GM19043 (cell line): ENCODE data around the gene AP3D1.

Experiments
- ATAC-seq: cut with Tn5 transposase; IDR thresholded peaks from one replicate; pipeline ENCODE4 v1.9.1; 2021; ENCODE audit warnings: low read depth; ENCODE audit not compliant: unreplicated experiment

The AP3D1 gene

DNA sequence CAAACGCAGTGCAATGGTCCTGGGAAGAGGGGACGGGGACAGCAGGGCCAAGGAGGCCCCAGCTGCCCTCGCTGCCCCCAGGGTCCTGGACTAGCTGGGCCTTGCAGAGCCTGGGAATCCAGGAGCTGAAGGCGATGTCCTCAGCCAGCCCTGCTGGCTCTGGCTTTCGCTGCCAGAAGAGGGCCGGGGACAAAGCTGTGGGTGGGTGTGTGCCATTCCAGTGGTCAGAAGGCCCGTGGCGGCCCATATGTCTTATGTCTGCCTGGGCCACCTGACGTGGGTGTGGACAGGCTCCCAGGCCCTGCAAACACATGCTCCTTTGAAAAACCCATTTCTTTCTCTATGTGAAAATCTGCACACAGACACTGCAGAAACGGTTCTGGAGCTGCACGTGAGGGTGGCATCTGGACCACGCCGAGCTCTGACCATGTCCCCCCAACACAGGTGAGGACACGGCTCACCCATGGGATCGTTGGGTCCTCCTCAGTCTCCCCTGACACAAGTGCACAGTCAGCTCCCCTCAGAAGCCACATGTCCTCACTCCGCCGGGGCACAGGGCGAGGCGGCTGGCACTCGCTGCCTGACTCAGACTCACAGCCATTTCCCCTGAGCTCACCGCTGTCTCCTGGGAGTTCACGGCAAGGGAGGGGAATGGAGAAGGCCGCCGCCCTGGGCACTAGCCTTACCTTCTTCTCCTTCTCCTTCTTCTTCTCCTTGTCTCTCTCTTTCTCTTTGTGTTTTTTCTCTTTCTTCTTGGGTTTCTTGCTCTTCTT lies 37.7 kb downstream of the AP3D1 start:
- no peak for ATAC-seq

DNA sequence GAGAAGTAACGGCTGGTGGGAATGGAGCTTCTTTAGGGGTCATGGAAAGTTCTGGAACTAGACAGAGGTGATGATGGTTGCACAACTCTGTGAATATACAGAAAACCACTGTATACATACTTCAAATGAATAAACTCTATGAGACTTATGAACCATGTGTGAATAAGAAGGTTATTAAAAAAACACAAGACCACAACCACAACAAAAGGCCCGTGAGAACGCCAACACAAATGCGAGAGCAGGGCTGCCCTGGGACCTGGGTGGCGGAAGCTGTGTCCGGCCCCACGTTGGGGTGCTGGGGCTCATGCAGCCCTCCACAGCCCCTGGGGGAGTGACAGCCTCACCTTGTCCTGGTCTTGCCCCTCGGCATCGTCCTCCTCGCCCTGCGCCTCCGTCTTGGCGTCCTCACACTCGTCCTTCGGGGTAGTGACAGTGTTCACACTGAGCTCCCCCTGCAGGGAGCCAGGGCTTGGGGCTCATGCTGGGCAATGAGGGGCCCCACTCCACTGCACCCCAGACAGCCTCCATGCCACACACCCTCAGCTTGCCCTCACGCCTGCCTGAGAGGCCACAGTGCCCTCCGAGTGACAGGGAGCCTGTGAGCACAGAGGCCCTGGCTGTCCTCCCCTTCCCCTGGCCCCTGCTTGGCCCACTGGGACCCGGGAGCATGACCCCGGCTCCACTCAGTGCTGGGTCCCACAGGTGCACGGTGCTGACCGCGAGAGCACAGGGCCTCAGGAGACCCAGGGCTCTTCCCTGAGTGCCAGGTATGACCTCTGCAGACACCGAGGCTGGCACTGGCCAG lies 38.6 kb downstream of the AP3D1 start:
- ATAC-seq = no peak

DNA sequence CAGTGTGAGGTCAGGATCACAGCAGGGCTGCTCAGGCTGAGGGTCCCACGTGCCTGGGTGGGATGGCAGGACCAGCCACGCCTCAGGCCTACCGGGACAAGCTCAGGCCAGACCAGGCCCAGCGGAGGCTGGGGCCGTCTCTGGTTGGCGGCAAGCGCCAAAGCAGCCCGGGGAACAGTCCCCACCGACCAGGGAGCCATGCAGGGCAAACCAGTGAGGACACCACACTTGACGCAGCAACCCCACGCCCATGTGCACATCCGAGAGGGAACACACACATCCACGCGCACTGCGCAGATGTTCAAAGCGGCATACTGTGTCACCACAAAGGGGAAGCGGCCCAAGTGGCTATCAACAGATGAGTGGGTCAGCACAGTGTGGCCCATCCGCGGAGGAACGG lies 39.5 kb downstream of the AP3D1 start:
- ATAC-seq = no peak

DNA sequence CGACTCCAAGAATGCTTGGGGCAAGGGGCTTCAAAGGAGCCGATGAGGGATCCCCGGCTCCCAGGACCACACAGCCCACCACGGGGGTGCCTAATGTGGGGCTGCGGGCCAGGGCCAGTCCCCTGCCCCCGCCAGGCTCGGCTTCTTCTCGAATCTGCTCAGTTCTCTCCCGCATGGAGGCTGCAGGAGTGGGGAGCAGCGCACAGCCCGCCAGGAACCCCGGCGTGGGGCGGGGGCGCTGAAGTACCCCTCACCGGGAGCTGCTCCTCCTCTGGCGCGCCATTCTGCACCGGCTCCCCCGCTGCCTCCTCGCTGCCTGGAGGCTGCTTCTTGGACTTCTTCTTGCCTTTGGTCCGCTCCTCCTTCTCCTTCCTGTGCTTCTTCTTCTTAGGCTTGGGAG lies 39.9 kb downstream of the AP3D1 start:
- ATAC-seq = no peak

DNA sequence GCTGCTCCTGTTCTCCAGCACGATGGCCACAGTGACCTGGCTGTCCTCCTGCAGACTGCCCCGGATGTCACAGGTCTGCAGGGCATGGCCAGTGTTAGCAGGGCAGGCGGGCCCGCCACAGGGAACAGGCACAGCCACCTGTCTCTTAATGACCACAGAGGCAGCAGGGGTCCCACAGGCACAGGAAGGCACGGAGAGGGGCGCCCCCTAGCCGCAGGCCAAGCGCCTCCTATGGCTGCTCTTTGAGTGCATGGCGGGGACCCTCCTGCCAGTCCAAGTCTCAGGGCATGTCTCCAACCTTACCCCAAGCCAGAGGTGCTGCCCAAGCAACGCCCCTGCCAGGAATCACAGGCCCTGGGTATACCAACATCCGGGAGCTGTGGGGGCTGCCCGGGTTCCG lies 40.5 kb downstream of the AP3D1 start:
- ATAC-seq = no peak

DNA sequence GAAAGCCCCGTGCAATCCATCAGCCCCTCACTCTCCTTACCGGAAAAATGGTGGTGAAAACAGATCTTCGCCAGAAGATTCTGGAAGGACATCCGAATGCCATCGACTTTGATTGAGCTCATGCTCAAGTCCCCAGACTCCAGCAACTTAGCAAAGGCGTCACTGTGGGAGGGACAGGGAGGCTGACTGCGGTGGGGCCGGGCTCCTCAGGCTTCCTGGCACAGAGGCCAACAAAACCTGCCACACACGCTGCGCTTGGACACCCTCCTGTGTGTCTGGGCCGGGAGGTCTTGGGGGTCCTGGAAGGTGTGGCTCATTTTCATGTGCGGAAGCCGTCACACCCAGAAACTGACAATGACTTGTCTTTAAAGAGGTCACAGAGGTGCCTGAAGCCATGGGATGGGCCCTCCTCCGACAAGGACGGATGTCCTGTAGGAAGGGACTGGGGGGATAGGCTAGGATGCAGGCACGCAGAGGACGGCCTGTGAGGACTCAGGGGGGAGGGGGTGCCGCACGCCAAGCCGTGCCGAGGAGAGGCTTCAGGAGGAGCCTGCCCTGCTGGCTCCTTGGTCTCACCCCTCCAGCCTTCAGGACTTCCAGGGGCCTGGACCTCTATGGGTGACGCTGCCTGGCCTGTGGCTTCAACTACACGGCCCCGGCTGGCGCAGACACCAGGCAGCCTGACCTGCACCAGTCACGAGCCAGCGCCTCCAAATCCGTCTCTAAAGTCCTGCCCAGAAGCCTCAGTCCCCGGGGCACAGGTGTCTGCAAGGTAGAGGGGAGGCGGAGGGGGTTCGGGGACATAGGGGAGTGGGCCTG lies 42.1 kb downstream of the AP3D1 start:
- no peak for ATAC-seq

DNA sequence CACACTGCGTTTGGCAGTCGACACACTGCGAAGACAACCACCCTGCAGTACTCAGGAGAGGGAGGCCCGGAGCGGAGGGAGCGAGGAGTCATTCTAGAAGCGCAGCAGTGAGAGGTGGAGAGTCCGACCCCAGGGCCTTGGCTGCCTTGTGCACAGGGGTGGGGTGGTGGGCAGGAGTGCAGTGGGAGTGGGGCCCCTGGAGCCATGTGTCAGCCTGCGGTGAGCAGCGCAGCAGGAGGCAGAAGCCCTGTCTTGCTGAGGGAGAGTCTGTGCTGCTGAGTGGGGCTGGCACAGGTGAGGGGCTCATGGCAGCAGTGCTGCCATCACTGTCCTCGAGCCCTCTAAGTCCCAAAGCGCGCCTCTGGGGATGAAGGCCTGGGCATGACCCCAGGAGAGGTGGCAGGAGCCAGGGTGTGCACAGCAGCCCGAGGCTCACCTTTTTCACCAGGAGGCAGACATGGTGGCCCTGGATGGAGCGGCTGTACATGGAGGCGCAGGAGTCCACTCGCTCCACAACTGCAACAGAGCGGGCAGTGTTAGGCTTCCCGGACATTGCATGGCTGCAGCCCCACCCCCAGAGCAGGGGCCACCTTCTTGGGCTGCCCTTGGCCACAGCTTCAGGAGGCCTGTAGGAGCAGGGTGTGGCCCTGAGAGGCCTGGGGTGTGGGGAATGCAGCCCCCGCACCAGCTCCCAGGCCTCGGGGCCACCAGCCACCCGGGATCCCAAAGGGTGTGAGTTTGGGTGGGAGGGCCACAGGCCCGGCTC lies 42.9 kb downstream of the AP3D1 start:
- ATAC-seq = no peak

DNA sequence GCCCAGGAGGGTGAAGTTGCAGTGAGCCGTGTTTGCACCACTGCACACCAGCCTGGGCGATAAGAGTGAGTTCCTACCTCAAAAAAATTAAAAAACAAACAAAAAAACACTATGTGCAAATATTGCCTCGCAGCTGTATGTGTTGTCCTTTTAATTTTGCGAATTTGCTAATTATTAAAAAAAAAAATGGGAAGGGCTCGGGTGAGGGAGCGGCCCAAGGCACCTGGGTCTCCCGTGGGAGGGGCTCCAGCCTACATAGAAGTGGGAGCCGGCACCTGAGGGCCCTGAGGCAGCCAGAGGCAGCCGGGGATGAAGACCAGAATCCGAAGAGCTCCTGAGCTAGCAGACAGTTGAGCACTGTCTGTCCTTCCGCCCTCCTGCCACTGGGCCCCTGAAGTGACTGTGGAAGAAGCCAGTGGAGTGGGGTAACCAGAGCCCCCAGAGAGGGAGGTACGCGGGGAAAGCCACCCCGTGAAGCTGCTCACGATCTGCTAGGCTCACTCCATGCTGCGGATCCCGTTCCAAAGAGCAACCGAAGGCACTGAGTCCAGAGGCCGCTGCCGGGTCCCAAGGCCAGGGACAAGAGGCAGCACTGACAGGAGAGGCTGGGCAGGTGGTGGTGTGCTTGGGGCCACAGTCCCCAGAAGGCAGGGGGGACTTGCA lies 48.2 kb downstream of the AP3D1 start:
- ATAC-seq = no peak

DNA sequence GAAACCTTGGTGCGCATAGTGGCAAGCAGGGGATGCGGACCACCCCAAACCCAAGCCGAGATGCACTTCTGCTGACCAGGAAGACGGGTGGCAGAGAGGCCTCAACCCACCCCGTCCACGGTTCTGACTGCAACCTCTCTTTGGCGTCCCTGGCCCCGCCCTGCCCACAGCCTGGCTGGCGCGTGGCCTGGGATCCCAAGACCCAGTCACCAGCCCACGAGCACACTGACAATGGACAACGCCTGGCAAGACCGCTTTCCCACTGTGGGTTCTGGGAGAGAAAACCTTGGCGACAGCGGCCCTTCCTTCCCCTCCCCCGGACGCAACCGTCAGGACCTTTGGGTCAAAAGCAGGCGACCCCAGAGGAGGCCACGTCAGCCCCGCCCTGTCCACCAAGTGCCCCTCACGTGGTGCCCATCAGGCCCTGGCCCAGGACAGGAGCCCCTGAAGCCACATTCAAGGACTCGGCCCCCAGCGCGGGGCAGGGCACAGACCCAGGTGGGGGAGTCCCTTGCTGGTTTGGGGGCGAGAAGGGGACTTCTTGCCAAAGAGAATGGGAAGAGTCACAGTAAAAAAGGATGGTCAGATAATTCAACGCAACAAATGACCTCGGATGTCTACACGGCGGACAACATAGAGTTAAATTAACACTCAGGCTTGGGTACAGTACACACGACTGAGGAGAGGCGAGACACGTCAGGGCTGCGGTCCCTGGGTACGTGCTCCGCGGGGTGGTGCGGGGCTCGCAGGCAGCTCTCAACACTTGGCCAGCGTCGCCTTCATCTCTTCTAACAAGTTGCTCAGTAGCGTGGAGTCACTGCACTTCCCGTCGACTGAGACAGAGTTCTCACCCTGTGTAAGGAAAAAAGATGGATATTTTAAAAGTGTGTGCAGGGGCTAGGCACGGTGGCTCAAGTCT lies 49.7 kb downstream of the AP3D1 start:
- ATAC-seq = no peak

DNA sequence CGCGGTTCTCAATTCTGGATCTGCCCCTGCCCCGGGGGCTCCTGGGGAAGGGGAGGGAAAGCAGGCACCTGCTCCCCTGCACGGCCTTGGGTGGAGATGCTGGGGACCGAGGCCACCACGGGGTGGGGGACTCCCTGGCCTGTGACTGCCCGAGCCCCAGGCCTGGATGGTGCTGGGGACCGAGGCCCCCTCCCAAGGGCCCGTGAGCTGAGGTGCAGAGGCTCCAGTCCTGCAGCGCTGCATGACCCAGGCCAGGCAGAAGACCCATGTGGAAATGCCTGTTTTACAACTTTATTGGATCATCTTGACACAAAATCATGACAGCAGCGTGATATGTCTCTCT lies 50.7 kb downstream of the AP3D1 start:
- ATAC-seq = no peak

DNA sequence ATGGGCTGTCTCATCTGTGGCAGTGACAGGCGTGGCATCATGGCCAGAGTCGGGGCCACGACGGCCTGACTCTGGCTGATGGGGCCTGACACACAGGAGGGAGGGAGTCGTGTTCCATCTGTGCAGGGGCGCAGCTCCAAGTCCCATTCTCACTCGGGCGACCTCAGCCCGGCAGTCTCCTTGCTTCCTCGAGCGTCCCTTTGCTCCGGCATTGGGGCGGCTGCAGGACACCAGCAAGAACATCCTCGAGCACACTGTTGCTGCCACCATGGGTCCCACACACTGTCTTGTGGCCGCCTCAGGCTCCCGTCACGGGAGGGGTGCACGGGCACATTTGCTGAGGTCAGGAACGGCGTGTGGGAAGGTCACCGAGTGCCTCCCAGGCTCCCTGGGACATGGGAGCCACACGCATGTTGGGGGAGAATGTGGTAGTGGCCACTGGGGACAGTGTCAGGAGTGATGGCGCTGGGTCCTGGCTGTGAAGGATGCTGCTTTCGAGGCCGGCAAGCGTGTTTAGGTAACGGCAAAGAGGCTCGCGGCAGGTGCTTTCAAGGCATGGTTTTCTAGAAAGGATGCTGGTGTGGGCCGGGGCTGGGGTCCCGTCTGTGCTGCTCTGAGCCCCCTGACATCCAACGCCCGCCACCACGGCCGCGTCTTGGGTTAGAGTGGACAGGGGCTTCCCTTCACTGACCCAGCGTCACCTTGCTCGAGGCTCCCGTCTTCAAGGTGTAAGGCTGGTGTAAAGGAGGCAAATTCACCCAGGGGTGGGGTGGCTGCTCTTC lies 51.2 kb downstream of the AP3D1 start:
- ATAC-seq = no peak

DNA sequence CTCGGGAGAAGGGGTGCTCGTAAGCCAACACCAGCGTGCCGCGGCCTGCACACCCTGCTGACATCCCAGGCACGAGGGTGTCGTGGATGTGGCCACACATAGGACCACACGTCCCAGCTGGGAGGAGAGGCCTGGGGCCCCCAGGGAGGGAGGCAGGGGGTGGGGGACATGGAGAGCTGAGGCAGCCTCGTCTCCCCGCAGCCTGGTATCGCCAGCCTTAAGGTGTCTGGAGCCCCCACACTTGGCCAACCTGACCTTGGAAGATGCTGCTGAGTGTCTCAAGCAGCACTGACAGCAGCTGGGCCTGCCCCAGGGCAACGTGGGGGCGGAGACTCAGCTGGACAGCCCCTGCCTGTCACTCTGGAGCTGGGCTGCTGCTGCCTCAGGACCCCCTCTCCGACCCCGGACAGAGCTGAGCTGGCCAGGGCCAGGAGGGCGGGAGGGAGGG lies 52.3 kb downstream of the AP3D1 start:
- ATAC-seq = no peak

DNA sequence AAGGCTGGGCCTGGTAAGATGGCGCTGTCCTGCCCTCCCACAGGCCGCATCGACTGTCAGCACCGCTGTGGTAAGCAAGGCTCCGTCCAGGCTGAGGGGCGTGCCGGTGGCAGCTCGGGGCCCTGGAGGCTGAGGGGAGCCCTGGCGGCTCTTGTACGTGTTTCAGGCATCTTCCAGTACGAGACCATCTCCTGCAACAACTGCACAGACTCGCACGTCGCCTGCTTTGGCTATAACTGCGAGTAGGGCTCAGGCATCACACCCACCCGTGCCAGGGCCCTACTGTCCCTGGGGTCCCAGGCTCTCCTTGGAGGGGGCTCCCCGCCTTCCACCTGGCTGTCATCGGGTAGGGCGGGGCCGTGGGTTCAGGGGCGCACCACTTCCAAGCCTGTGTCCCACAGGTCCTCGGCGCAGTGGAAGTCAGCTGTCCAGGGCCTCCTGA lies 53.5 kb downstream of the AP3D1 start:
- ATAC-seq = no peak

DNA sequence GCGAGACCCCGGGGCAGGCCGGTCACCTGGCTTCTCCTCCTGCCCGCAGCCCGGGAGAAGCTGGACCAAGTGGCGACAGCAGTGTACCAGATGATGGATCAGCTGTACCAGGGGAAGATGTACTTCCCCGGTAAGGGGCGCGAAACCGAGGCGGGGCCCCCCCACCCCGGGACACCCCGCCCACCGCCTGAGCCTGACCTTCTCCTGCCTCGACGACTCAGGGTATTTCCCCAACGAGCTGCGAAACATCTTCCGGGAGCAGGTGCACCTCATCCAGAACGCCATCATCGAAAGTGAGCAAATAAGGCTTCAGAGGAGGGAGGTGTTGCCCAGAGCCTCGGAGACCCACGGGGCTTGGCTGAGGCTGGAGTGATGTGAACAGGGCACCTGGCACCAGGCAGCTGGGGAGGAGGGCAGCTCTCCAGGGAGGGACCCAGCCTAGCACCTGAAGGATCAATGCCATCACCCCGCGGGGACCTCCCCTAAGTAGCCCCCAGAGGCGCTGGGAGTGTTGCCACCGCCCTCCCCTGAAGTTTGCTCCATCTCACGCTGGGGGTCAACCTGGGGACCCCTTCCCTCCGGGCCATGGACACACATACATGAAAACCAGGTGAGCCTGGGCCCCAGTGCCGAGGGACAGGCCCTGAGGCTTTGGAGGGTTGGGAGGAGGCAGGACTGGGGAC lies 54.0 kb downstream of the AP3D1 start:
- ATAC-seq = no peak

DNA sequence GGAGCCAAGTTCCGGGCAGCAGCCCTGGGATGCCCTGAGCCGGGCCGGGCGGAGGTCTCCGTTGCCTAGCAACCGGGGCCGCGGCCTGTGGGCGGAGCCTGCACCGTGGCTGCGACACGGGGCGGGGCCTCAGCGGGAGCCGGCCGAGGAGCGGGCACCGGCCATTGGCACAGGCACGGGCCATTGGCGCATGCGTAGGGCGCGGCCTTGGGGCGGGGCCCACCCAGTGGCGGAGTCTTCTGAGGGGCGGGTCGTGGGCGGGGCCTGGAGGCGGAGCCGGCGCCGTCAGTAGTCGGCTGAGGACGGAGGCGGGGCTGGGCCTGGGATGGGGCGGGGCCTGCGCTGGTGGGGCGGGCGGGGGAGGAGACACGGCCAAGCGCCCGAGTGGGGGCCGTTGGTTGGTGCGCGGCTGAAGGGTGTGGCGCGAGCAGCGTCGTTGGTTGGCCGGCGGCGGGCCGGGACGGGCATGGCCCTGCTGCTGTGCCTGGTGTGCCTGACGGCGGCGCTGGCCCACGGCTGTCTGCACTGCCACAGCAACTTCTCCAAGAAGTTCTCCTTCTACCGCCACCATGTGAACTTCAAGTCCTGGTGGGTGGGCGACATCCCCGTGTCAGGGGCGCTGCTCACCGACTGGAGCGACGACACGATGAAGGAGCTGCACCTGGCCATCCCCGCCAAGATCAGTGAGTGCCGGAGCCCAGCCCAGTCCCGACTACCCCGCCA lies 54.7 kb downstream of the AP3D1 start, which contains the start of gene IZUMO4:
IZUMO4 (plus strand) TSS at position 436 of the 723 bp plus-strand sequence; CDS start at position 467, 31 bp downstream.
- ATAC-seq = peak; percentile 55

DNA sequence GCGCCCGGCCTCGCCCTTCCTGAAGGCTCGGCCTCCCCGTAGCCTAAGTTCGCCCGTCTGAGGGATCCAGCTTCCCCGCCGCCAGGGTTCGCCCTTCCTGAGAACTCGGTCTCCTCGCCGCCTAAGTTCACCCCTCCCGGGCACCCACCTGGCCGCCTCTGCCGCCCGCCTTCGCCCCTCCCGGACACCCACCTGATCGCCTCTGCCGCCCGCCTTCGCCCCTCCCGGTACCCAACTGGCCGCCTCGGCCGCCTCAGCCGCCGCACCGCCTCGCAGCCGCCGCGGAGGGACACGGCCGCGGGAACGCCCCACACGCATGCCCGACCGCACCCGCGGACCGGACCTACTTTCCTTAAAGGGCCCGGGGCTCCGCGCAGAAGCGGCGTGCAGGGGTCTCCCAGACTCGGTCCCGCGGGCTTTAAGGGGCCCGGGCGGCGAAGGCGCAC lies 55.3 kb downstream of the AP3D1 start, which contains the start of gene MOB3A:
MOB3A (minus strand) TSS at position 293 of the 446 bp plus-strand sequence. CDS start 17,766 bp downstream, outside the sequence.
- ATAC-seq = no peak
